Cerebellar cortex (tissue), 1 donor: ENCODE data around the gene TTC39A.

ENCODE experiments used
- DNase-seq: peaks from one replicate; pipeline ENCODE4 v3.0.0-alpha.2; 2015; ENCODE audit warnings: low spot score

The TTC39A gene

DNA sequence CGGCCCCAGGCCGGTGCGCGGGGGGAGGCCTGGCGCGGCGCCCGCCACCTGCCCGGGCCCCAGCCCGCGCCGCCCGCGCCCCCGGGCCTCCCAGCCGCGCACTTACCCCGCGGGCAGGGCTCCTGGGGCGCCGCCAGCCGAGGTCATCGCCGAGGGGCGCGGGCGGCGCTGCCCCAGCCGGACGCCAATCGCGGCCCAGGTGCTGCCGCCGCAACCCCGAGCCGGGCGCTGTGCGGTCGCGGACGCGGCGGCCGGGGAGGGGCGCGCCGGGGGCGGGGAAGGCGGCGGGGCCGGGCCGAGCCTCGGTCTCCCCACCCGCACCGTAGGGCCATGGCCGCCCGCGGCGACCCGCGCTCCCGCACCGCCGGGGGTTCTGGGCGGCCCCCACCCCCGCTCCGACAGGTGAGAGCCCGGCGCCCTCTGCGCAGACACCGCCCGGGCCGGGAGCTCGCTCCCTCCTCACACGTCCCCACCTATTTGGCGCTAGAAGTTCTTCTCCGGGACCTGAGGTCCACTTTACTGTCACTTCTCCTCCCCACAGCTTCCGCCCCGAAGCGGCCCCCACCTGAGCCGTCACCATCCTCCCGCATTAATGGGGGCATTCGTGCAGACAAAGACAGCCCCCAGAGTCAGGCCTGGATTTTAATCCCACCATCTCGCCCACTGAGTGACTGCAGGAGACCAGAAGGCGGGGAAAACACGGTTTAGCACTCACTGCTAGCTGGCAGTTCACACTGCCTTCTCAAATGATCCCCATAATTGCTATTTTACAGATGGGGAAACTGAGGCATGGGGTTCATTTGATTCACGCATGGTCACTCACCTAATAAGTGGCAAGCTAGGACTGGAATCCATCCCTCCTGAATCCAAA, at the start of gene TTC39A:
Gene TTC39A, minus strand, starts transcription at position 232 of the 871 bp plus-strand sequence. Its CDS starts 85 bp downstream, at position 147.
- no peak for DNase-seq

DNA sequence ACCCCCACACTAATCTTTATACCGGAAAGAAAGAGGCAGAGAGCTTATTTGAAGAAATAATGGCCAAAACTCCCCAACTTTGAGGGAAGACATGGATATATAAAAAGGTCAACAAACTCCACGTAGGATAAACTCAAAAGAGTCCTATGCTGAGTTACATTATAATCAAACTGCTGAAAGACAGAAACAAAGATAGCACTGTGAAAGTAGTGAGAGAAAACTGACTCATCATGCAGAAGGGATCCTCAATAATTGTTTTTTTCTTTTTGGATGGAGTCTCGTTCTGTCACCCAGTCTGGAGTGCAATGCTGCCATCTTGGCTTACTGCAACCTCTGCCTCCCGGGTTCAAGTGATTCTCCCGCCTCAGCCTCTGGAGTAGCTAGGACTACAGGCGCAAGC, 48.5 kb upstream of the TTC39A start:
- DNase-seq = no peak

DNA sequence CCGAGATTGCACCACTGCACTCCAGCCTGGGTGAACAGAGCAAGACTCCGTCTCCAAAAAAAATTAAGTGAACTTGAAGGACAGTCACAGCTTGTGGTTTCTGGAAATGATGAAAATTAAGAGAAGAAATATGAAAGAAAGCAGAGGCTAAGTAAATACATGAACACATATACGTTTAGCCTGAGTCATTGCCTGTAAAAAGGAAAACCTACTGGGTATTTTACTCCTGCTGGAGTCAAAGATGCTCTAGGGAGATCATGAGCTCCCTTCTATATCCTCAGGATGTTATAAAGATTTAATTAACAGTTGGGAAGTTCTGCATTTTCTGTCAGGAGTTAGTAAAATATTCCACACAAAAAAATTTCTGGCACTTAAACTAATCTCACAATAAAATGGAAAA, 43.5 kb upstream of the TTC39A start:
- DNase-seq = no peak

DNA sequence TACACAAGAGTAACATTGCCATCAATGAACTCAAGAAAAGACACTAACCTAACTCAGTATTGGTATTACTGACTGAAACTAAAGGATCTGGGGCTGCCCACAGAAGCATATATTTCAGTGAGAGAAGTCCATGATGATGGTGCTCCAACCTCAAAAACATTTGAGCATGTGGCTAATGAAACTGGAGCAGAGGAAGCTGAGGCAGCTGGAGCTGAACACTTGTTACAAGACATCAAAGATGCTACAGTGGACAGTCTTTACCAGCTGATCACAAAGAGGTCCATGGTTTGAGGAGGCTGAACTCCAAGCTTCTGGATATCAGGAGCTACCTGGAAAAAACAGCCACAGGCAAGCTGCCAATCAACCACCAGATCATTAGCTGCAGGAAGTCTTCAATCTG, 42.2 kb upstream of the TTC39A start:
- peak; percentile 6 for DNase-seq

DNA sequence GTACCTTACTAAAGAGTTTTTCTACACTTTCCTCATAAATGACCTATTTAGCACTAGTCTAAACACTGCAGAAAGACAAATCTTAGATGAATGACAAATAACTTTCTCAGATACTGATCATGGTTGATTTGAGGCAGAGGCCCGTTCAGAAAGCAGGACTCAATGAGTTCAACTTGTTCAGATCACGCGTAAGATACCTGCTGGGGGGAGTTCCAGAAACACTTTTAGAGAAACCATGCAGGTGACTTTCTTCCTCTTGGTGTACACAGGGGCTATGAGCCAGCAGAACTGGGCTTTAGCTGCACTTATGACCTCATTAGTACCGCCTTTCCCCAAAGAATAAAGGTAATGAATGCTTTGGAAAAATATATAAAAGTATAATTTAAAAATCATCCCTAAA, 38.8 kb upstream of the TTC39A start:
- DNase-seq = no peak

DNA sequence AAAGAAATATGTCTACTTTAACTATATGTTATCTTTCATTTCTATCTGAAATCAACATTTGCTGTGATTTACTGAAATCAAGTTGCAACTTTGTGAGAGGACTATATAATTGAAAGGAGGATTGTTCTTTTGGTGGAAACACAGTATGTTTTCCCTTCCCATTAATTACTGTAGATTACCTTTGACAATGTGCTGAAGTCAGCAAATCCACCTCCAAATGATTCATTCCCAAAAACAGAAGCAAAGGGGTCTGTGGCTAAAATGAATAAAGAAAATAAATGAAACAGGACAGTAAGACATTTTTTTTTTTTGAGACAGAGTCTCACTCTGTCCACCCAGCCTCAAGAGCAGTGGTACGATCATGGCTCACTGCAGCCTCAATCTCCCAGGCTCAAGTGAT, 35.4 kb upstream of the TTC39A start:
- DNase-seq = no peak

DNA sequence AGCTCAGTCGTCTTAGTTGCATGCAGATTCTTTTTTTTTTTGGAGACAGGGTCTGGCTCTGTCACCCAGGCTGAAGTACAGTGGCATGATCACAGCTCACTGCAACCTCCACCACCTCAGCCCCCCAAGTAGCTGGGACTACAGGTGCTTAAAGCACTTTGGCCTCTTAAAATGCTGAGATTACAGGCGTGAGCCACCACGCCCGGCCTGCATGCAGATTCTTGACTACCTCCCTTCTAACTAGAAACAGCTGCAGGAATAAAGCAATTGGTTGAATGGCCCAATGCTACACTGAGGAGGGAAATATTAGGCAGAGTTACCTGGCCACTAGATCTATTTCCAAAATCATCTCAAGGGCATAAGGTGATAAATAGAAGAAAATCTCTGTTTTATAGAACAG, 29.5 kb upstream of the TTC39A start:
- DNase-seq = no peak

DNA sequence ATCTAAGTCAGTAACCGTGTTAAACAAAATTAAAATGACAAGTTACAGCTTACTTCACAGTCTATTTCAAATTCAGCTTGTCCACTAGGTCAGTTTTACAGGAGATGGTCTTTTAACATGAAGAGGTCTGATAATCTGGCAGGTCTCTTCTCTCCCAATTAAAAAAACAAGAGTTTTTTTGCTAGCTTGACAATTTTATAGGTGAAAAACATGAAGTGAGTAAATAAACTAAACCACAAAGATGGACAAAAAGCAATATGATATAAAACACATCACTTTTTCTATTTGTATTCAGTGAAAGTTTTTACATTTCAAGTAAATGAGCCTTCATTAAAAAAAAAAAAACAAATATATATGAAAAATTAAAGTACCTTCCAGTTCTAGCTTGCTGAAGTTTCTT, 25.0 kb upstream of the TTC39A start:
- DNase-seq = no peak

DNA sequence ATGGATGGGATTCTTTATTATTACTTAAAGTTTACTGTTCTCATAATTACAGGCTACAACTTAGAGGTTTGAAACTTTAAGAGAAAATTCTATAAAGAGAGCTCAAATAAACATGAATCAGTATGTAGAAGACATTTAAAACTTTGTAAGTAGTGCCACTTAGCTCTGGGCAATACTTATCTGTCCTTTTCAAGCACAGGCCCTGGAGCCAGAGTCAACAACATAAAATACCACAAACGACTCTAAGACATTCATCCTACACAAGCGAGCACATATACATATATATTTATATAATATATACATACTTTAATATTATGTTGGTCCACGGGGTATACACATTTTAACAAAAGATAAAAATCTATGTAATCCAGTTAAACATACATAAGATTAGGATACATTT, 24.1 kb upstream of the TTC39A start:
- DNase-seq = no peak

DNA sequence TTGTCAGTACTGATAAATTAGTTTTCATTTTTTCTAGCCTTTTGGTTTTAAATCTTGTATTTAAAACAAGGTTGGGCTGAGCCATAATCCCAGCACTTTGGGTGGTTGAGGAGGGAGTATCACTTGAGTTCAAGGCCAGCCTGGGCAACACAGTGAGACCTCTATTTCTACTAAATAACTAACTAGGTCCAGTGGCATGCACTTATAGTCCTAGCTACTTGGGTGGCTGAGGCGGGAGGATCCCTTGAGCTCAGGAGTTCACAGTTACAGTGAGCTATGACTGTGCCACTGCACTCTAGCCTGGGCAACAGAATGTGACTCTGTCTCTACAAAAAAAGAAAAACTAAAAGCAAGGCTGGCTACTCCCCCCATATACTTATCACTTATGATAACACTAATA, 21.5 kb upstream of the TTC39A start:
- no peak for DNase-seq

DNA sequence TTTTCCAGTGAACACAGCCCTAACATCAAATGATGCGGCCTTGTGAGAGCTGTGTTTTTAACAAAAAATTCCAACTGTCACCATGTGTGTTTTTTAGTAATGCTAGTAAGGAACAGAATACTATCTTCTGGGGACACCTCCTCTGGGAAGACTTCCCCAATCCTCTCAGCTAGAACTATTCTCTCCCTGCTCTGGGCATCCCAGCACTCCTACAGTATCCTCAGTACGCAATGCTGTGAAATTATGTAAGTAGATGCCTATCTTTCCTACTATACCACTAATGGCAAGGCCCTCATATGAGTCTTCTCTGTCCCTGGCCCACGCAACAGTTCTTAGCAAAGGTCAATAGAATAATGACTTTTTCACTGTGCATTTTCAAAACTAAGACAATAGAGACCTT, 19.5 kb upstream of the TTC39A start:
- no peak for DNase-seq

DNA sequence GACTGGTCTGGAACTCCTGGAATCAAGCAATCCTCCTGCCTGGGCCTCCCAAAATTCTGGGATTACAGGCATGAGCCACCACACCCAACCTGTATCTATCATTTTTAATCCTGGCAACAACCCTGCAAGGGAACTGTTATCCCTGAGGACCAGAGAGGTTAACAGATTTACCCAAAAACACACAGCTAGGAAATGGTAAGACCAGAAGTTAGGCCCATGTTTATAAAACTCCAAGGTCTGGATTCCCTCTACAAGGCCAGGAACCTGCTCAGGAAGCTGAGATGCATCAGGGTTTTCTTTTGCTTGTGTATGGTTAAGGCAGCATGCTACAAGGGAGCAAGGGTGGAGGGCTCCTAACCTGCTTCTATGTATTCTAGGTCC, 17.8 kb upstream of the TTC39A start:
- DNase-seq = no peak

DNA sequence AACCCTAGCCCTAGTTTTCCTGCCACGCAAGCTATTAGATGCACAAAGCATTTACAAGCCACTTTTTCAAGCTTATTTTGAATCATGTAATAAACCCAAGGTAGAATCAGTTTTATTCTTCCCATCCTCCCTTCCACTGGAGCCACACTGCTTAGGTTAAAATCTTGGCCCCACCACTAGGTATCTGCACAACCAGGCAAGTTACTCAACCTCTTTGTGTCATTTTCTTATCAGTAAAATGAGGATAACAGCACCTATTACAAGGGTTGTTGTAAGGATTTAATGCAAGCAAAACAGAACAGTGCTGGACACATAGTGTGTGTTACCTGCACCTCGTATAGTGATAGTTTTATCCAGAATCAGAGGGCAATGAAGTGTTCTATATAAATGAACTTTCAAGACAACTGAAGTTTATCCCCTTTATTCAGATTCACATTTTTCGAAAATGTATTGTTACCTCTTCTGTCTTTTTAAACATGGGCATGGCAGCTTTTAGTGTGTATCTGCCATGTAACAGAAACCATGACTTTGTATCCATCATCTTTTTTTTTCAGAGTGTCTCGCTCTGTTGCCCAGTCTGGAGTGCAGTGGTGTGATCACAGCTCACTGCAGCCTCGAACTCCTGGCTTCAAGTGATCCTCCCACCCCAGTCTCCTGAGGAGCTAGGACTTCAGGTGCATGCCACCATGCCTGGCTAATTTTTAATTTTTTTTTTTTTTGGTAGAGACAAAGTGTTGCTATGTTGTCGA, 17.2 kb upstream of the TTC39A start:
- DNase-seq = no peak

DNA sequence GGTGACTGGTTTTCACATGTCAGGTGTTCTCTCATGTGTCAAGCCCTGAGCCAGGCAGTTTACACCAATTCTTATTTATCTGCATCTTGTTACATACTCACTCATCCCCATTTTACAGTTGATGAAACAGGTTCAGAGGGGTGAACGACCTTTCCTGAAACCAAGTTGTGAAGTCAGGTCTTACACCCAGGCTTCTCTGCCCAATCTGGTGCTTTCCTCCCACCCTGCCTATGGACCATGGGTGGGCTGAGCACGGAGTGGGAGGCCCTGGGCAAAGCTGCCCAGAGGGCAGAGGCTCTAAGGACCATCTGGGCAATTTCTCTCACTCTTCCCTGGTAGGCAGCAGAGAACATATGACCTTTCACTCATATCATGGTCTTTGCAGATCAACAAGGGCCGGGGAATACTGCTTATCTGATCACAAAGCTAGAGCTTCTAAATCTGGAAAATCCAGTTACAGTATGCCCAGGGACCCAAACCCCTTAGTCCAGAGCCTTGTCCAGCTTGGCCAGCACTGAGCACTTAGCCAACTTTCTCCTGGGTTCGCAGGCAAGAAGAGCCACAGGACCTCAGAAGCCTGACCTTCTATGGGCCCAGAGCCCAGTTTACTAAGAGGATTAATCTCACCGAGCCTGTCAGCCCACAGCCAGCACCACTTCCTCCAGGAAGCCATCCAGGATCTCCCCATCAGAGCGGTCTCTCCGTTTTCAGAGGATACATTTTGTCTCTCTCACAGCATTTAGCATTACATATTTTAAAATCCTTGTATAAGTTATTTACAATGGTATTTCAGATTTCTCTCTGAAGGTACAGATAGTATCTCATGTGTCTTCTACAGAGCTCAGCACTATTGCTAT, 16.0 kb upstream of the TTC39A start:
- DNase-seq = no peak

DNA sequence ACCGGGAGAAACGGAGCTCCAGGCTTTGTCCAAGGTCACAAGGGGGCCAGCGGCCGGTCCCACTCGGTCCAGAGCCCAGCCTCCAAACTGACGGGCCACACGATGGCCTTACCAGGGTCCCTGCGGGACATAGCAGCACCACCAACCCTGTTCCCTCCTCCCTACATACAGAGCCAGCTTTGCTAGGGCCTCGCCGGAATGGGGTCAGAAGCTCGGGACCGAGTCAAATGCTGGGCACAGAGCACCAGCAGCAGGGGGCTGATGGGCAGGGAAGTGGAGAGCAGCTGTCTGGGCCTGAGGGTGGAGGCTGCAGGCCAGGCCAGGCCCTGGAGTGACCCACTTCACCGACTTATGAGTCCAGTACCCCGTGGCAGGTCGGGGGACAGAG, 14.9 kb upstream of the TTC39A start:
- DNase-seq = no peak

DNA sequence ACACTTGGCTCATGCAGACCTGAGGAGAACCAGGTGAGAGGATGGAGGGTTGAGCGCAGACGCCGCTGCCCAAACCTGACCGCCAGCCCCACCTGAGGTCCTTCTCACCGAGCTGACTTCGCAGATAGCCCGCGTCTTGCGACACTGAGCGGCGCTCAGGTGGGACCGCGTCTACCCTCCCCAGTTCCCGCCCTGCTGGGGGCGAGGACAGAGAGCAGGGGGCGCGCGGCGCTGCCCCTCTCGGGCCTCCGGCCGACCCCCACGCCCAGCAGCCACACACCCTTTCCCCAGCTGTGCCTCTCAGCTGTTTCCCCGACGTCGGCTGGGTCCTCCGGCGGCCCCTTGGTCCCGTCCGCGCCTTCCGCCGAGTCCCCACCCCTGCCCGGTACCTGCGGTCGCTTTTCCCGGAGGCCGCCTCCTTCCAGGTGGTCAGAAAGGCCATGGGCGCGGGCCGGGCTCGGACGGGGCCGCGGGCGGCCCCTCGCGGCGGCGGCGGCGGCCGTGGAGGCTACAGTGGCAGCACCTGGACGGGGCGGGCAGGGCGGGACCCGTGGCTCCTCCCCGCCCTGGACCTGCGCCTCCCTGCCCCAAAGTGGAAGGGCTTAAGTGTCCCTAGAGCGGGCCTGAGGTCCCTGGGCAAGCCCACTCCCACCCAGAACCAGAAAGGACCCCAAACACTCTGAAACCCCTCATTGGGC, 14.4 kb upstream of the TTC39A start:
- no peak for DNase-seq

DNA sequence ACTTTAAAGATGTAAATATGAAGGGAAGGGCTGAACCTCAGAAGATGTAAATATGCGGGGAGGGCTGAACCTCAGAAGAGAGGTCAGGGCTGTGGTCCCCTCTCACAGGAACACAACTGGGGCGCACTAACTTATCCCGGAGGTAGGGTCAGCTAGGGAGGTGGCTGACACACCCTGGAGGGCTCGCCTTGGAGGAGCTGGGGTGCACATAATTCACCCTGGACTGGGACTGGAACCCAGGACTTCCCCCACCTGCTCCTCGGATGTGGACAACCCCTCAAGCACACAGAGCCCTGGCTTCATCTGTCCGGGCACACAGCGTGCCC, 13.9 kb upstream of the TTC39A start:
- DNase-seq = no peak

DNA sequence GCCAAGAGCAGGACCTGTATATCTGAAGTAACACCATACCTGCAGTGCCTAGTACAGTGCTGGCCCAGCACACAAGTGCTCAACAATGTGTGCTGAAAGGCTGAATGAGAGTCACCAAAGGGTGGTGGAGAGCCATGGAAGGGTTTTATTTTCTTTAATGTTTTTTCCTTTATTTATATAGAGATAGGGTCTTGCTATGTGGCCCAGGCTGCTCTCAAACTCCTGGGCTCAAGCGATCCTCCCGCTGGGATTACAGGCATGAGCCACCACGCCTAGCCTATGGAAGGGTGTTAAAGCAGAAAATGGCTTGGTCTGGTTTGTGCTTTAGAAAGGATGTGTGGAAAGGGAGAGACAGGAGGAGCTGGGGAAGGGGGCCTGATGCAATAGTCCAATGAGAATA, 13.3 kb upstream of the TTC39A start:
- DNase-seq = no peak

DNA sequence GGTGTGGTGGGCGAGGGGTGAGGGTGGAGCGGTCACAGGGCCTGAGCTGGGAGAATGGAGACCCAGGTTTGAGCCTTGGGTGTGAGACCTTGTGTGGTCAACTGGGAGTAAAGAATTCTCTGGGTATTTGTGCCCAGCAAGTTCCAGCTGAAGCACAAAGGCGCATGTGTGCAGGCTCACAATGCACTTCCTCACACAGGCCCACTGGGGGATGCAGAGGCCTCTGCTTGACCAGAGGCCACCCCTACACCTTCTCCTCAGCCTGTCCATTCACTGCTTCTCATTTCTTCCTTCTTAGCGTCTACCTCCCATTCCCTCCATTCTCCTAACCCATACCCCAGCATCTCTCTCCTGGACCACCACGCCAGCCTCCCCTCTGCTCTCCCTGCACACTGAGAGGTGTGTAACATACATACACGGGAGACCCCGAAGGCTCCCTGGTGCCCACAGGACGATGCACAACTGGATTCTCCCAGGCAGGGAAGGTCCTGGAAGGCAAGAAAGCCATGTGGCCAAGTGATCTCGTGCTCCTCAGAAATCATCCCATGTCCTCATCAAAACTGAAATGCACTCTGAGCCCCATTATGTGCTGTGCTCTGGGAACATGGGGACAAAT, 12.3 kb upstream of the TTC39A start:
- DNase-seq = no peak

DNA sequence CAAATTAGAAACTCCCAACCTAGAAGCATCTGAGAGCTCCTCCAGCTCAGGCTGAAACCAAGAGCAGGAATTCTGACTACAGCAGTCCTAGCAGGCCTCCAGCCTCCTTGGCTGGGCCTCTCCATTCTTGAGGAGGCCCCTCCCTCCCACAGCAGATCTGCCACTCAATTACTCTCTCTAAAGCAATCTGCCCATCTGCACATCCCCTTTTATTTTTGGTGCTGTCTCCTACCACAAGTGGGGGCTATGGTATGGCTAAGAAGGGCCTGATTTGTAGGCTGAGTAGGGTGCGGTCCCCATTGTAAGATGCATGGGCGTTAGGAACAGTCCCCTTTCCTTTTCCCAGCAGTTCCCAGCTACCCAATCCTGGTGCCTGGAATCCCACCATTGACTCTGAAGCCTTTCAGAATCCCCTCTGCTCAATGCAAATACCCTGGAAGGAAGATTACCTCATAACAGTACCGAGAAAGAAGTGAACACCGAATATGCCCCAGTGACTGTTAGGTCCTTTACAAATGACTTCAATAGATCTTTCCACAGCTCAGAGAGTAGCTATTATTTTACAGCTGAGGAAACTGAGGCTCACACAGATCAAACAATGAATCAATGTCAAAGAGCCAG, 11.6 kb upstream of the TTC39A start:
- DNase-seq = no peak

DNA sequence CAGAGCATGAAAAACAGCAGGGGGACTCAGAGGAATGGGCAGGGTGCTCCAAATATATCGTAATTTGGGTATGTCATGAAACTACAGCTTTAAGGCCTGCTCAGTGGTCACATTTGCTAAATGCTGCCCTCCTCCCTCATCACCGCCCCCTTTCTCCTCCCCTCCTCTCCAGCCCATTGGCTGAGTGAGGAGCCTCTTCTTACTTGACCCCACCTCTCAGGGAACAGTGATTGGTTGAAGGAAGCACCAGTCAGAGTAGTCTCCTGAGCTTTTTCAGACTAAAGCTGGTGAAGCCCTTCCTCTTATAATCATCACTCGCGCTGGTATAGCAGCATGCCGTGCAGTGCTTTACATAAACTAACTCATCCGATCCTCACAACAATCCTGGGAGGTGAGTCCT, 10.0 kb upstream of the TTC39A start:
- DNase-seq = no peak
